HG03575 (cell line): ENCODE results near the gene MIAT.

Source experiments
- ATAC-seq: cut with Tn5 transposase; IDR thresholded peaks from one replicate; pipeline ENCODE4 v1.9.1; 2021; ENCODE audit not compliant: unreplicated experiment, insufficient number of reproducible peaks, low FRiP score; ENCODE audit errors: extremely low read depth

The MIAT gene

DNA sequence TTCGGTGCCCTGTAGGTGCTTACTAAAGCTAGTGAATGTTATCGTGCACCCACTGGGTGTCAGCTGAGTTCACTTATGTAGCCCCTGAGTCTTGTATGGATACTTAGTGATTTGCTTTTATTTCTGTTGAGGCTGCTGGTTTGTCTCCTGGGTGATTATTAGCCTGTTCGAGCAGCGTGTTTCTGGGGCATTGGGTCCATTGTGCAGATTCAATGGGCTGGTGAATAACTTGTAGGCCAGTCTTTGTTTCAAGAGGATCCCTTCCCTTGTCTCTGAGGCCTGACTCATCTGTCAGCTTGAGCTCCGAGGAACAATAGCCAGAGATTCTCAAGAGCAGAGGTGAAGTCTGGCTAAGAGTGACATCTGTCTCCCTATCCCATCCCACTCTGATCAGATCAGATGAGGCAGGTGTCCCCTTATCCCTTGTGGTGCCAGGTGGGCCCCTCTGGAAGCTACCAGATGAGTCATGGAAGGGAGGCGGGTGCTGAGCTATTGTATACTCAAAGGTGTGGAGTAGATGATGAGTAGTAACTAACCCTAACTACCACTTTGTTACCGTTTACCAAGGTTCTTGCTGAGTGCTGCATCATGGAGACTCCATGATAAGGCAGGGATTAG, 3.7 kb downstream of the MIAT start:
- no peak for ATAC-seq

DNA sequence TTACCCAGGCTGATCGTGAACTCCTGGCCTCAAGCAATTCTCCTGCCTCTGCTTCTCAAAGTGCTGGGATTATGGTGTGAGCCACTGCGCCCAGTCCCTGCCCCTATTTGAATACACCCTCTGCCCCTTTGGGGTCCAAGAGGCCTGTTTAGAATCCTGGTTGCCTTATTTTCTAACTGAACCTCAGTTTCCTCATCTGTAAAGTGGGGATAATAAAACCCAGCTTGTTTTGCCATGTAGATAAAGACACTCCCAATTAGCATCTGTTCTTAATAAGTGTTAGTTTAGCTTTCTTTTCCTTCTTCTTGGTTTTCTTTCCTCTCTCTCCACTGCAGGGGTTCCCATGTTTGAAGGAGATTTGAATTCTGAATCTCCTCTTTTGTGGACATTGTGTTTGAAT, 4.8 kb downstream of the MIAT start:
- no peak for ATAC-seq

DNA sequence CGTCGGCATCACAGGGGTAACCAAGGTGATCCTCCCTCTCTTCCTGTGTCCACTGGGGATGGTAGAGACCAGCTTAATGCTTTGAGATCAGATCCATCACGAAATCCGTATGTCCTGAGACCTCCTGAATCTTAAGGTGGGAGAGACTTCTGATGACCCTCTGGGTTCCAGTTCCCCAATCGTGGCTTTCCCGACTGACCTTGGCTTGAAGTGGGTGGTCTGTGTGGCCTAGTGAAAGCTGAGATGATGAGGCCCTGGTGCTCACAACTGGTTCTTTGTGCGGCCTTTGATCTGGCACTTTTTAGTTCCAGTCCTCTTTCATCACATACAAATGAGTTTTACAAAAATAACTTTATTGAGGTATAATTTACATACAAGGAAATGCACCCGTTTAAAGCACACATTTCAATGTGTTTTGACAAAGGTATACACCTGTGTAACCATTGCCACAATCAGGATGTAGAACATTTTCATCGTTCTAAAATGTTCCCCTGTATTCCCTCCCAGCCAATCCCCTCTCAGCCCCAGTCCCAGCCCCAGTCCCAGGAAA, 6.1 kb downstream of the MIAT start:
- no peak for ATAC-seq

DNA sequence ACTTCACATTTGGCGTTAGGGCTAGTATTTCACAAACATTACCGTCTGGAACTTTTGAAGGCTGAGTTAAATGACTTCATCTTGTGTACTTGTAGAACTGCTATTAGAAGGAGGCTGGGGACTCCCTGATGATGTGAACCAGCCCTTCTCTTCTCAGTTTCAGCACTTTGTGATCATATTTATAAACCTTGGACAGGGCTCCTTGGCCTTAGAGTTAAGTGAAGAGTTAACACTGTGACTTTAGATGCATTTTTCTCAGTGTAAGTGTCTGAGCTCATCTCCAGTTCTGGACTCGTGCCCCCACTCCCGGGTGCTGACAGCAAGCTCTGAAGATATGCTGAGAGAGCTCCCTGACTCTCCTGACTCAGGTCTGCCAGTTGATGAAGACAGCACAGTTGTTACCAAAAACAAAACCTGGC, 8.4 kb downstream of the MIAT start:
- no peak for ATAC-seq

DNA sequence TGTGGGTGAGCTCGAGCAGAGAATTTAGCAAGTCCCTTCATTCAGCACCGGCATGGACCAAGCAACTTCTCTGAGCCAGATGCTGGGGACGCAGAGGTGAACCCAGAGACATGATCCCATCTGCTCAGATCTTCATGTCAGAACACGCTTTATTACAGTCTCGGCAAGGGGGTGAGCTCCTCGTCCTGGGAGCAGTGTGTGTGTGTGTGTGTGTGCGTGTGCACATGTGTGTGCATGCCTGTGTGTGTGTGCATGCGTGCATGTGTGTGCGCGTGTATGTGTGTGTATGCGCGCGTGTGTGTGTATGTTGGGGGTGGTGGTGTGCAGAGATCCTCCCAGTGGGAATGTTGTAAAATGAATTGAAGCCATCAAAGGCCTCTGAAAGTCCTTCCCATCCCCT, 9.8 kb downstream of the MIAT start:
- no peak for ATAC-seq

DNA sequence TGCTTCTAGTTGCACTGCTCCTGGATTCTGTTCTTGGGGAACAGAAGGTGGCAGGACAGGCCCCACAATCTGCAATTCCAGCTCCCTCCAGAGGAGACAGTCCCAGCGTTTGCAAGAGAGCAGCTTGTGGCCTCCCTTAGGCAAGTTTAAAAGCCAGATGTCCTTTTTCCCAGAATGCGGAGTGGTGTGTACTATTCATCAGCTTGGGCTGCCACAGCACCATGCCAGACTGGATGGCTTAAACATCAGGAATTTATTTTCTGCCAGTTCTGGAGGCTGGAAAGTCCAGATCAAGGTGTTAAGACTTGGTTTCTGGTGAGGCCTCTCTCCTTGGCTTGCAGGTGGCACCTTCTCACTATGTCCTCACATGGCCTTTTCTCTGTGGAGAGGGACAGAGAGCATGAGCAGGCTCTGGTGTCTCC, 11.7 kb downstream of the MIAT start:
- ATAC-seq, result no peak

DNA sequence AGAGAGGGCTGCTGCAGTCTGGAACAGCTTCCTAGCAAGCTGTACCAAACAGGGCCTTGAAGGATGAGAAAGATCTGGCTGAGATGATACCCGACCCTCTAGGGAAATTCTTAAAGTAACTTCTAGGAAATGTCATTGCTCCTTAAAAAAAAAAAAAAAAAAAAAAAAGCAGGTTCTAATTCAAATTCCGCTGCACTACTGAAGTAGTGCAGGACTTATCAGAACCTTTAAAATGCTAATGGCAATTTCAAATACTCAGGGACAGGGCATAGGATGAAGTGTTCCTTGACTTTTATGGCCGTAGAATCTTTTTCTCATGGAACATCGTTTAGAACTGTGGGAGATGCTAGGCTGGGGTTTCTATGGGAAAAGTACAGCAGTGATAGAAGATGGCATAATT, 13.1 kb downstream of the MIAT start:
- ATAC-seq, result no peak

DNA sequence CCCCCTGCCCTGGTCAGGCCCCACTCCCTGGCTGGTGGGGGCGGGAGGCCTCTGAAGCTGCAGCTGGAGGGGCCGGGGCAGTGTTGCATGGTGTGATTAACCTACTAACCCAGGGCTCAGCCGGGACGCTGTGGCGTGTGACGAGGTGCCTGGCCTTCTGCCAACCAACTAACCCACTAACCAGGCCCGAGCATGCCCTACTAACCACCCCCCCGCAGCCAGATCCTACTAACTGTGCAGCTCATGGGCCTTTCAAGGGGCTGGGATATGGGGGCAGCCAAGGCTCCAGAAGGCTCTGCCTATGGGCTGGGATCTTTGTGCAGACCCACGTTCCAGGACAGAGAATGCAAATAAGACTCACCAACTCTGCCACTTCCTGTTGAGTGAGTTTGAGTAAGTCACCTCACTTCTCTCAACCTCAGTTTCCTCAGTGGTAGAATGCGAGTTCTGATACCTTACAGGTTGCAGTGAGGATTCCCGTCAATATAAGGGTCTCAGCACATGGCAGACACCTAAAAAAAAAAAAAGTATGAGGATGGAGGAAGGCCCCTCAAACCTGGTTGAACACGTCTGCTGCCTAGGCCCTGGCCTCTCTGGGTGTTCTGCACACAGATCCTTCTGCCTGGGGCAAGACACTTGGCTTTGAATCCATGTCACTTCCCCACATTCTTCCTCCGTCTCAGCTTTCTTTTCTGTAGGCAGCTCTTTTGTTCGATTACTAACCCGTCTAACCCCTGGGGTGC, 14.1 kb downstream of the MIAT start:
- no peak for ATAC-seq

DNA sequence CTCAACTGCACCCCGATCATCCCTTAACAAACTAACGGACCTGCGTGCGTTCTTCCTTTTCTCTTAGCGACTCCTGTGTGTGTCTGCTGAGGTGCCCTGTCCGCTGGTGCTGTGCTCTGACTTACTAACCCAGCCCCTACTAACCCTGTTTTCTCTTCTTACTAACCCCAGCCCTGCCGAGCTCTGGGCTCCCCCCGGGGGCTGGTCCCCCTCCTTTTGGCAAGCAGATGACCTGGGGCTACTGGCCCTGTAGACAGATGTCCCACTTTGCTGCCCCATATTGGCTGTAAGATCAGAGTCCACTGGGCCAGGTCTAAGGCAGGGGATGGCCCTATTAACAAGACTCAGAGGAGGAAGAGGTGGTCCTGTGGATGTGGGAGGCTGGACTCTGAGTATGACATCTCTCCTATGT, 14.7 kb downstream of the MIAT start:
- peak; percentile 2 for ATAC-seq

DNA sequence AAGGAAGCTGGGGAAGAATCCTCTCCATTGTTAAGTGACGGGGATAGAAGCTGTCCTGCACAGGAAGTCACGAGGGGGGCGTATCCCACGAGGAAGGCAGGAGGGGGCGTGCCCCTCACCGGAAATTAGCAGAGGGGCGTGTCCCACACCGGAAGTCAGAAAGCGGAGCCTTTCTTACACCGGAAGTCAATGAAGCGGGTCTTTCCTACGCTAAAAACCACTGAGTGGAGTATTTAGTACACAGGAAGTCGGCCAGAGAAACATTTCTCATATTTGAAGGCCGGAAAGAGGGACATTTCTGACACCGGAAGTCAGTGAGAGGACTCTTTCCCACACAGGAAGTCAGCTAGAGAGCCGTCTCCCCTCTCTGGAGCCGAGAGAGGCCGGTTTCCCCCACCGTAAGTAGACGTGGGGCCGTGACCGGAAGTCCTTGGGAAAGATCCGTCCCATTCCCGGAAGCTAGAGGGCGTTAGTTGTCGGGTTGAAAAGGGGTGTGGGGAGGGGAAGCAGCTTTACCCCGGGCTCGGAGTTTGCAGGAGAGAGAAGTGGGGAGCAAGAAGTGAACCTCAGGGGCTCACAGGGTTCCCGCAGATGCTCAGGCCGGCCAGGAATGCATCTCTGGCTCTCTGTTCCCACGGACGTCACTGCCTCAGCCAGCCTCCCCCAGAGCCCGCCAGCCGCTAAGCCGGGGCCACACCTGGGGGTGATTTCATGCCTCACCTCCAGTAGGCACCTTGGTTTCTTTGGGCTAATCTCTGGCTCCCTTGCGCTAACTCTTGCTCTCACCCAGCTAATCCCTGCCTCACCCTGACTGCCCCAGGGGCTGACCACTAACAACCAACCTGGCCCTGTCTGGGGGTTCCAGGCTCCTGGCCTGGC, 15.4 kb downstream of the MIAT start:
- ATAC-seq, result peak; percentile 50

DNA sequence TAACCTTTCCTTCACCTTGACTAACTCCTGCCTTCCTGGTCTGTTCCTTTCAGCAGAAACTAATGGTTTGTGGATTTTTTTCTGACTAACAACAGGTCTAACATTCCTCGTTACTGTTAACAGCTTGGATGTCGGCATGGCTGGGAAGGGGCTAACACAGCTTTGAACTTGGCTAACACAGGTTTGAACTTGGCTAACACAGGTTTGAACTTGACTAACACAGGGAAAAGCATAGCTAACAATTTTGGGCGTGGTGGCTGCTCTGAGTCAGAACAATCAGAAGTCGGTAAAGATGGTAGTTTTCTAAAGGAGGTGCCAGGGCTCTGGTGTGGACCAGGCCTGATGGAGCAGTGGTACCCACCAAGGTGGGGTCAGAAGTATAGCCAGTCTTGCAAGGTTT, 16.1 kb downstream of the MIAT start:
- ATAC-seq, result no peak

DNA sequence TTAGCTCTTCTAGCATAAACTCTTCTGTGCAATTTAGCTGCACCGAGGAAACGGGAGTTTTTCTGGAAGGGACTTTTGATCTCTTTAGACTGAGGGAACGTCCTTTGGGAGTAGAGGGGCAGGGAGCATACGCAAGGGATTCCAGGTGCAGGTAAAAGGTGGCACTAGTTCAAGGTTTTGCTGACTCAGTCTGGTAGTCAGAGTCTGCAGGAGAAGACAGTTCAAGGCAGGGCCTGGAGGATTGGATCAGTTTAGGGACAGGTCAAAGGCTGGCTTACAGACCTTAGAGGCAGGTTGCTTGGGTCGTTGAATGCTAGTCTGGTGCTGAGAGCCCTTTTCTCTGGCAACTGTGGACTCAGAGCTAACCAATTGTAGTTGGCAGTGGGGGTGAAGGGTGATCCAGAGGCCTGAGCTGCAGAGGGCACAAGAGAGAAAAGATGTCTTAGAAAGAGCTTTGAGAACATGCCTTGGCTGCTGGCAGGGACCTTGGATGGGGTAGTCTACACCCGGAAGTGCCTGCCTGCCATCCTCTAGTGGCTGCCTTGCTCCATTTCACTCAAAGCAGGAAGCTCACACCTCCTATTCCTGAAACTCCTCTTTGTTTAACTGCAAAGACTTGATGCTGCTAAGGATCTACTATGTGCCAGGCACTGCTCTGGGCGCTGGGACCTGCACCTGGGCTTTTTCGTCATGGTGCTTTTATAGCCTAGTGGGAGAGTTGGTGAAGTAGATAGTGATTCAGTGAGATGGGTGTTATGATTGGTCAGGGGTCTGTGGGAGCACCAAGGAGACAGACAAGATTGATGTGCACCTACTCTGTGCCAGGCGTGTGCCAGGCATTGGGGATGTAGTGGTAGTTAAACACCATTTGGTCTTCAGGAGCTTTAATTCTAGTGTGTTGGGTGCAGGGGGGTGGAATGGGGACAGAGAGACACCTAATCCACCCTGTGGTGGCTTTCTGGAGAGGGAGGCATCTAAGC, 17.1 kb downstream of the MIAT start:
- no peak for ATAC-seq

DNA sequence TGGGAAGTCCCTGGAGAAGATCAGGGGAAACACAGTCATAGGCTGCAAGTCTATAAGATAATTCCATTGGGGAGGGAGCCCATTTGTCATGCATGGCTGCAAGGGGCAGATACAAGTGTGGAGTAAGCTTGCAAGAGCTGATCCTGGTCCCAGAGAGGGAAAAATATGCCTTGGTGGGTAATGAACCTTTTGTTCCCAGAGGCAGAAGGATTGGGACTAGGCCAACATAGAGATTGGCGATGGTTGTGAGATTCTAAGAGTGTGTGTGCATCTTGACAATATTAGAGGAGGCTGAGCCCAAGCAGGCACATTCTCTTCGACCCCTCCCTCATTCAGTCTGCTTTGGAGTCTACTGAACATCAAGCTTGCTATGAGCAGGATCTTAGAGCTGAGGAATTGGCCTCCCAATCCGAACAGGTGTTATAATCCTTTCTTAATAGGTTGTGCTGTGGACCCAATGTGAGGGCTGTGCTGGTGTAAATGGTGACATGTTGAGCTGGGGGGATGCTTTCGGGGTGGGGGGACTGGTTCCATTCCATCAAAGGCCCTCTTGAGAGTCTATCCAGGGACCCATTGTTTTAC, 18.4 kb downstream of the MIAT start:
- ATAC-seq, result no peak

DNA sequence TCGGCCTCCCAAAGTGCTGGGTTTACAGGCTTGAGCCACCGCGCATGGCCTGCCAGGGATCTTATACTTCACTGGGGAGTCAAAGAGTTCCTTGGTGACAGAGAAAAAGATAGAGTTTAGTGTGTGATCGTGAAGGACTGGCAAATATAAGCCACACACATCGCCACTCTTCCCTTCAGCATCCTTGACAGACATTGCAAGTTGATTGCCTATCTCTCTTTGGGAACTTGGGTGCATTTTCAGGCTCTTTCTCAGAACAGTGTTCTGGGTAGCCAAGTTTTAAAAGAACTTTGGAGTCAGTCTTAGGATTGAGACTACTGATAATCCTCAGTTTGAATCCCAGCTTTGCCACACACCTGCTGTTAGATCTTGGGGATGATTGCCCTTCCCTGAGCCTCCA, 19.8 kb downstream of the MIAT start:
- no peak for ATAC-seq

DNA sequence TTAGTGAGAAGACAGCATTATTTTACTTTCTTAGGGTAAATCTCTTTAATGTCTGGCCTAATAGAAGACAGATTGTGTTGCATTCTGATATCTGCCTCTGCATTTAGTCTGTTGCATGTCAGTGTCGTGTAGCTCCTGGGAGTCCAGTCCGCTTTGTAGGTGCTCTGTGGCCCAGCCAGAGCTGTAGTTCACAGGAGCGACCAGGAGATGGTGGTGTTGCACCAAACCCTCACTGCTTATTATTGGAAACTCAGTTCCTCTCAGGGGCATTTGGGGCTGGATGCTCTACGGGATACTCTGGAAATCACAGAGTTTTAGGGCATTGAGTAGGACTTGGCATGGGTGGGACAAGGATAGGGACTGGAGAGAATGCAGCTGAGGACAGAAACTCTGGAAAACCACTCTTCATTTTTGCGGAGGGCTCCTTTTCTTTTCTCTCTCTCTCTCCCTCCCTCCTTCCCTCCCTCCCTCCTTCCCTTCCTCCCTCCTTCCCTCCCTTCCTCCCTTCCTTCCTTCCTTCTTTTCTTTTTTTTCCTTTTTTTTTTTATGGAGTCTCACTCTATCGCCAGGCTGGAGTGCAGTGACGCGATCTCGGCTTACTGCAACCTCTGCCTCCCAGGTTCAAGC, 21.7 kb downstream of the MIAT start:
- ATAC-seq, result no peak

DNA sequence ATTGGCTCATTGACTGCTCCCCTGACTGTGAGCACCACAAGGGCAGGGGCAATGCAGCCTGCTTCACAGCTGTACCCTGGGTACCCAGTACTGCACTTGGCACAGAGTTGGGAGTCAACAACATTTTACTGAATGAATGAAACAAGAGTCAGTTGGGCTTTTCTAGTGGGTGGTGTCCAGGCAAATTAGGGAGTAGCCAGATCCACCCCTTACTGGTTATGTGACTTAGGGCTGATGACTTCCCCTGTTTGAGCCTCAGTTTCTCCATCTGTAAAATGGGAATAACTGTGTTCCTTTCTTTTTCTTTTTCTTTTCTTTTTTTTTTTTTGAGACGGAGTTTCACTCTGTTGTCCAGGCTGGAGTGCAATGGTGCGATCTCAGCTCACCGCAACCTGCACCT, 23.1 kb downstream of the MIAT start:
- ATAC-seq, result no peak

DNA sequence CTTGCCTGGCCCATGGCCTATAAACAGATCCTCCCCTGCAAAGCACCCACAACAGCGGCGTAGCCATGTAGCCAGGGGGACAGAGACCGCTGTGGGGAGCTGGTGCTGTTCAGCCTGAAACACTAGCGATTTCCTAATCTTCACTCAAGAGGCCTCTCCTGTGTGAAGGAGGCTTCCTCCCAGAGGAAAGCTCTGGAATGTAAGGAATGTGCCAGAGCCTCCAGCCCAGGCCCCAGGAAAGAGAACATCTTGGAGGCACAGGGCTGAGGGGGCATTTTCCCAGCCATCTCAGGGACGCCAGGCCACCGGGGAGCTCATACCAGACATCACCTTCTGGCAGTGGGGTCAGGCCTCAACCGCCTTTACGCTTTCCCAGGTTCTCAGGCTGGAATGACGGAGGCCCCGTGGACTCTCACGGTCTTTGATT, 24.0 kb downstream of the MIAT start:
- ATAC-seq, result no peak

DNA sequence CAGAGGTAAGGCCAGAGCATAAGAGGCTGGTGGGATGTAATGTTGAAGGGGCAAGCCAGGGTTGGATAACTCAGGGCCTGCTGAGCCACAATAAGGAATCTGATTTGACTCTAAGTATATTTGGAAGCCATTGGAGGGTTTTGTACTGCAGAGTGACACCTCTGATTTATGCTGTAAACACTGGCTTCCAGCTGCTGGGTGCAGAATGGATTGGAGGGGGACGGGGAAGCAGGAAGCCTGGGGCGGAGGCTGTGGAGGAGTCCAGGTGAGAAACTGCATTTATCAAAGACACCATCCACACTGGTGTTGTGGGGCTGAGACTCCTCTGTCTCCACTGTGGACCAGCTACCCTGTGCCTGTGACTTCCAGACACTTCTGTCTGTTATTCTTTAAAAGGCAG, 26.8 kb downstream of the MIAT start:
- no peak for ATAC-seq
